ENCODE data around the gene ITSN1.
"Not testable (repeated sequence)": the region's sequence is repeated elsewhere in the genome, so short reads cannot be mapped to it uniquely, and the experiment has no call there.

Gene ITSN1

DNA sequence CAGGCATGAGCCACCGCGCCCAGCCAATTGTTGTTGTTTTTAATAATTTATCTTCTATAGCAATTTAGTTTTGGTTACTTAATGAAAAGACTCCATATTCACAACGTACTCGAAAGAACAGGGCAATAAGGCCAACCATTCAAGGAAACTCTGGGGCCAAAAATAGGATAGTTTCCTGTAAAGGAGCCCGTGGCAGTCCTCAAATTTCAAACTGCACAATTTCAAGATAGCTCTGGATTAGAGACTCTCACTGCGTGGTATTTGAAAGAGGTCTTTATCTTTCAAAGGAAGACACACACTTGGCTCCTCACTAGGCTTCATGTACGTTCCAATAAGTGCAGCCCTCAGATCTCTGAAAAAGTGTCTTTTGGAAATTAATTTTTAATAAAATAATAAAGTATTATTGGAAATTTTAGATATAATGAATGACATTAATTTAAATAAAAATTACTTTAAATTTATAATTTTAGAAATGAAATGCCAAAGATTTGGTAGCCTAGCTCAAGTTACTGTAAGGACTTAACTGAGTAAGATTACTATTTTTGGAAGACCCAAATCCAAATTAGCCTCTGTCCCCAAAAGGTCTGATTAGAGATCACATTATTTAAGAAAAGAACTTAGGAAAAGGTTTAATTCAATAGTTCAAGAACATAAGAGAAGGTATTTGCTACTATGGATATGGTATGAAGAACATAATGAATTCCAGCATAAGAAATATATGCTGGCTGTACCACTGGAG lies 31.1 kb upstream of the ITSN1 start:
- H3K4me1 ChIP-seq (ENCODE audit: control insufficient read depth, low read length) = 0 out of 2 replicates have a peak, but pooled peaks cover 3% of the 10 kb centered on the region
- H3K27me3 ChIP-seq (ENCODE audit: control insufficient read depth, low read length) = no peaks in the 10 kb centered on the region
- H3K4me2 ChIP-seq (ENCODE audit: low read length) = no peak overlapping the region
- no peaks in the 10 kb centered on the region for H3K79me2 ChIP-seq (ENCODE audit: control insufficient read depth, low read length)
- peaks cover 5% of the 10 kb centered on the region for H3K36me3 ChIP-seq (ENCODE audit: control insufficient read depth, low read length)
- no peaks in the 10 kb centered on the region; the same call in 1 of the 2 replicates for H3F3A ChIP-seq (ENCODE audit: control insufficient read depth, insufficient read depth)
- H3K4me3 ChIP-seq (ENCODE audit: low read length) = no peak overlapping the region
- no peak overlapping the region for H3K27ac ChIP-seq (ENCODE audit: low read depth, low read length)
- no peaks in the 10 kb centered on the region for H3K9me2 ChIP-seq (replicated peaks; ENCODE audit: control insufficient read depth, low read length)
- H3K9me3 ChIP-seq (ENCODE audit: control insufficient read depth, insufficient read depth, low read length) = no peaks in the 10 kb centered on the region
- no peak for TF ChIP-seq EZH2phosphoT487 (IDR thresholded peaks at IDR 0.05; ENCODE audit: borderline replicate concordance, low read length)
- TF ChIP-seq, protein P1, sequence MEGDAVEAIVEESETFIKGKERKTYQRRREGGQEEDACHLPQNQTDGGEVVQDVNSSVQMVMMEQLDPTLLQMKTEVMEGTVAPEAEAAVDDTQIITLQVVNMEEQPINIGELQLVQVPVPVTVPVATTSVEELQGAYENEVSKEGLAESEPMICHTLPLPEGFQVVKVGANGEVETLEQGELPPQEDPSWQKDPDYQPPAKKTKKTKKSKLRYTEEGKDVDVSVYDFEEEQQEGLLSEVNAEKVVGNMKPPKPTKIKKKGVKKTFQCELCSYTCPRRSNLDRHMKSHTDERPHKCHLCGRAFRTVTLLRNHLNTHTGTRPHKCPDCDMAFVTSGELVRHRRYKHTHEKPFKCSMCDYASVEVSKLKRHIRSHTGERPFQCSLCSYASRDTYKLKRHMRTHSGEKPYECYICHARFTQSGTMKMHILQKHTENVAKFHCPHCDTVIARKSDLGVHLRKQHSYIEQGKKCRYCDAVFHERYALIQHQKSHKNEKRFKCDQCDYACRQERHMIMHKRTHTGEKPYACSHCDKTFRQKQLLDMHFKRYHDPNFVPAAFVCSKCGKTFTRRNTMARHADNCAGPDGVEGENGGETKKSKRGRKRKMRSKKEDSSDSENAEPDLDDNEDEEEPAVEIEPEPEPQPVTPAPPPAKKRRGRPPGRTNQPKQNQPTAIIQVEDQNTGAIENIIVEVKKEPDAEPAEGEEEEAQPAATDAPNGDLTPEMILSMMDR (IDR thresholded peaks at IDR 0.05; ENCODE audit: low read depth, low read length, poor library complexity, severe bottlenecking) = no peak
- H4K20me1 ChIP-seq (ENCODE audit: control insufficient read depth, insufficient read depth, low read depth, low read length) = no peaks in the 10 kb centered on the region

DNA sequence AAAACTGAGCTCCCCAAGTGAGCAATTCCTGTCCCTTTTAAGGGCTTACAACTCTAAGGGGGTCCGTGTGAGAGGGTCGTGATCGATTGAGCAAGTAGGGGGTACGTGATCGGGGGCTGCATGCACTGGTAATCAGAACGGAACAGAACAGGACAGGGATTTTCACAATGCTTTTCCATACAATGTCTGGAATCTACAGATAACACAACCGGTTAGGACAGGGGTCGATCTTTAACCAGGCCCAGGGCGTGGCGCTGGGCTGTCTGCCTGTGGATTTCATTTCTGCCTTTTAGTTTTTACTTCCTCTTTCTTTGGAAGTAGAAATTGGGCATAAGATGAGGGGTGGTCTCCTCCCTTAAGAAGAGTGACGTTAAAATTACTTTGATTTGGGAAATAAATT lies 24.7 kb upstream of the ITSN1 start:
- not testable (repeated sequence) for H3K27me3 ChIP-seq (ENCODE audit: control insufficient read depth, low read length); H3K4me2 ChIP-seq (ENCODE audit: low read length); H4K20me1 ChIP-seq (ENCODE audit: control insufficient read depth, insufficient read depth, low read depth, low read length); H3K4me1 ChIP-seq (ENCODE audit: control insufficient read depth, low read length); H3K4me3 ChIP-seq (ENCODE audit: low read length); H3K79me2 ChIP-seq (ENCODE audit: control insufficient read depth, low read length); H3F3A ChIP-seq (ENCODE audit: control insufficient read depth, insufficient read depth); H3K9me3 ChIP-seq (ENCODE audit: control insufficient read depth, insufficient read depth, low read length); H3K9me2 ChIP-seq (replicated peaks; ENCODE audit: control insufficient read depth, low read length); H3K27ac ChIP-seq (ENCODE audit: low read depth, low read length)
- H3K36me3 ChIP-seq (ENCODE audit: control insufficient read depth, low read length) = peaks cover 19% of the 10 kb centered on the region

DNA sequence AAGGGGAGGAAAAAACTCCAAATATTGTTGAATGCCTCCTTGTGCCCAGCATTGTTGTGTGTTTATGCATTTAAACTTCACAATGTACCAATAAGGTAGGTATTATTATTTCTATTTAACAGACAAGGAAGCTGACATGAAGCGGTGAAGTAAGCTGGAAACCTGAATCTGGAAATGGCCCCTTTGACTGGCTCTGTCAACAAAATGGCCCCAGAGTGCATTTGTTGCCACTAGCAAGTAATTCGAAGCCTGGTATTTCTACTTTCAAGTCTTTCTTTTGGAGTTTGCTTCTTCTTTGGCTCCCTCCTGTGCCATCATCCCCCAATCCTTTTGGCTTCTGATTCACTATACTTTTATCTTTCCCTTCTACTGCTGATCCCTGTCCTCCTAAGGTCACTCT lies 23.9 kb upstream of the ITSN1 start:
- H3K4me1 ChIP-seq (ENCODE audit: control insufficient read depth, low read length) = no peaks in the 10 kb centered on the region
- H3K9me2 ChIP-seq (replicated peaks; ENCODE audit: control insufficient read depth, low read length) = no peaks in the 10 kb centered on the region
- H3K9me3 ChIP-seq (ENCODE audit: control insufficient read depth, insufficient read depth, low read length) = no peaks in the 10 kb centered on the region
- H3K4me2 ChIP-seq (ENCODE audit: low read length) = no peak overlapping the region
- H3K79me2 ChIP-seq (ENCODE audit: control insufficient read depth, low read length) = no peaks in the 10 kb centered on the region
- H3K27ac ChIP-seq (ENCODE audit: low read depth, low read length) = no peak overlapping the region
- peaks cover 16% of the 10 kb centered on the region for H3K36me3 ChIP-seq (ENCODE audit: control insufficient read depth, low read length)
- H3K27me3 ChIP-seq (ENCODE audit: control insufficient read depth, low read length) = no peaks in the 10 kb centered on the region
- TF ChIP-seq, protein P1 (IDR thresholded peaks at IDR 0.05; ENCODE audit: low read depth, low read length, poor library complexity, severe bottlenecking) = no peak
- no peak for TF ChIP-seq EZH2phosphoT487 (IDR thresholded peaks at IDR 0.05; ENCODE audit: borderline replicate concordance, low read length)
- H3F3A ChIP-seq (ENCODE audit: control insufficient read depth, insufficient read depth) = no peaks in the 10 kb centered on the region
- no peaks in the 10 kb centered on the region for H4K20me1 ChIP-seq (ENCODE audit: control insufficient read depth, insufficient read depth, low read depth, low read length)
- H3K4me3 ChIP-seq (ENCODE audit: low read length) = no peak overlapping the region

DNA sequence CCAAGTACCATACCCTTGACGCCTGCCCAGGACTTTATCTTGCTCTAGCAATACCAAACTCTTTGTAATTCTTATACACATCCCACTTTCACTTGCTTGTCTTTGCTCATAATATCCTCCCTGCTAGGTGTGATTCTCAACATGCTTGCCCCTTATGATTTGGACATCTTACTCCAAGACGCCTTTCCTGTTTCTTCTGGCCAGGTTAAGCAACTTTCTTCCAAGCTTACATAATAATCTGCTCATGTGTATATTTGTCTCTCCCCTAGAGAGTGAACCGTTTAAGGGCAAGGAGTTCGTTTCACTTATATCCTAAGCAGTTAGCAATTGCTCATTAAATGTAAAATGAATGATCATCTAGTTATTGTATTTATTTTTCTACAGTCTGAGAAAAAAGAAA lies 22.6 kb upstream of the ITSN1 start:
- H3K27me3 ChIP-seq (ENCODE audit: control insufficient read depth, low read length) = no peaks in the 10 kb centered on the region
- no peaks in the 10 kb centered on the region for H3K79me2 ChIP-seq (ENCODE audit: control insufficient read depth, low read length)
- no peaks in the 10 kb centered on the region for H4K20me1 ChIP-seq (ENCODE audit: control insufficient read depth, insufficient read depth, low read depth, low read length)
- no peak overlapping the region for H3K4me3 ChIP-seq (ENCODE audit: low read length)
- no peaks in the 10 kb centered on the region for H3K4me1 ChIP-seq (ENCODE audit: control insufficient read depth, low read length)
- H3K27ac ChIP-seq (ENCODE audit: low read depth, low read length) = no peak overlapping the region
- H3K36me3 ChIP-seq (ENCODE audit: control insufficient read depth, low read length) = peaks cover 23% of the 10 kb centered on the region
- H3K4me2 ChIP-seq (ENCODE audit: low read length) = no peak overlapping the region
- H3F3A ChIP-seq (ENCODE audit: control insufficient read depth, insufficient read depth) = no peaks in the 10 kb centered on the region
- H3K9me2 ChIP-seq (replicated peaks; ENCODE audit: control insufficient read depth, low read length) = no peaks in the 10 kb centered on the region
- TF ChIP-seq EZH2phosphoT487 (IDR thresholded peaks at IDR 0.05; ENCODE audit: borderline replicate concordance, low read length) = no peak
- TF ChIP-seq, protein P1 (IDR thresholded peaks at IDR 0.05; ENCODE audit: low read depth, low read length, poor library complexity, severe bottlenecking) = no peak
- no peaks in the 10 kb centered on the region for H3K9me3 ChIP-seq (ENCODE audit: control insufficient read depth, insufficient read depth, low read length)

All from DOHH2 (cell line).